ENCODE results near the gene AGL. TPM values are rescaled to one million over a fixed set of nuclear protein-coding genes. Genes with fewer than 3 reads are reported as not detected.

Gene AGL
- total and polyA plus RNA-seq, 2 donors, result 9.5 to 12.0 TPM

Other genes with a start within 250 kb of the AGL start
- gene PALMD, start 204.2 kb upstream of the AGL start, total RNA-seq, result 7.4 TPM
- 21.2 TPM for gene PALMD, start 204.2 kb upstream of the AGL start, polyA plus RNA-seq
- 8.7 TPM for gene FRRS1, start 83.7 kb upstream of the AGL start, total RNA-seq
- 0.87 TPM for gene FRRS1, start 83.7 kb upstream of the AGL start, polyA plus RNA-seq
- 28.2 TPM for gene SLC35A3, start 119.6 kb downstream of the AGL start, total RNA-seq
- 25.9 TPM for gene SLC35A3, start 119.6 kb downstream of the AGL start, polyA plus RNA-seq